ENCODE results near the gene CCDC85B. TPM values are rescaled to one million over a fixed set of nuclear protein-coding genes. Genes with fewer than 3 reads are reported as not detected.

The CCDC85B gene
- total and polyA plus RNA-seq, 2 of the 8 experiments (the other 6 are each of a cell fraction or from before 2014, with no cell fraction given) = 19.8 to 30.8 TPM

GRCh38 chr11:65844231-65844872, 46.1 kb upstream of the CCDC85B start (continued):
- TF ChIP-seq HDAC2 (IDR thresholded peaks at IDR 0.05; ENCODE audit: borderline replicate concordance in 1 of 2, low read depth in 2 of 2, low read length in 2 of 2) (no peak), GABPA (IDR thresholded peaks at IDR 0.05; ENCODE audit: borderline replicate concordance, insufficient read depth, low read length) (no peak), CTBP2 (IDR thresholded peaks at IDR 0.05; ENCODE audit: borderline replicate concordance, insufficient read depth, insufficient read length, low read length) (no peak), PHF8 (conservative IDR thresholded peaks at IDR 0.05; ENCODE audit: low read depth, low read length) (no peak), SIN3A (conservative IDR thresholded peaks at IDR 0.05 in 1 of 2, IDR thresholded peaks at IDR 0.05 in 1 of 2; ENCODE audit: low read depth in 1 of 2, low read length in 2 of 2) (no peak)

Measured in H1 (cell line).